Iris pigment epithelial cell (primary cell): Measurements from ENCODE around the gene CLTB.
A peak's percentile ranks its signal among the peaks of the same experiment; 100 is the strongest.
"Not testable (repeated sequence)": the region's sequence is repeated elsewhere in the genome, so short reads cannot be mapped to it uniquely, and the experiment has no call there.

Experiments used
- DNase-seq: peaks from one replicate; pipeline ENCODE4 v3.0.0-alpha.2; 2011; ENCODE audit warnings: low read depth

CLTB gene

GRCh38 chr5:176426876-176427275 is 10.5 kb upstream of the CLTB start:
- no peak for DNase-seq

GRCh38 chr5:176425791-176426190 is 9.5 kb upstream of the CLTB start:
- no peak for DNase-seq

- peak; percentile 46 for DNase-seq
Measured at GRCh38 chr5:176425138-176425537, 8.8 kb upstream of the CLTB start.

GRCh38 chr5:176424181-176424580 is 7.8 kb upstream of the CLTB start:
- no peak for DNase-seq

- DNase-seq: no peak
Measured at GRCh38 chr5:176420972-176421544, 4.7 kb upstream of the CLTB start.

GRCh38 chr5:176420086-176420485 is 3.7 kb upstream of the CLTB start:
- DNase-seq: no peak

- DNase-seq: peak; percentile 68
Measured at GRCh38 chr5:176418251-176418650, 1.9 kb upstream of the CLTB start.

GRCh38 chr5:176416965-176417364 is 626 bp upstream of the CLTB start:
- DNase-seq: no peak

GRCh38 chr5:176415240-176415951 is 943 bp downstream of the CLTB start:
- no peak for DNase-seq

- no peak for DNase-seq
Measured at GRCh38 chr5:176414704-176415103, 1.6 kb downstream of the CLTB start.

- DNase-seq: no peak
Measured at GRCh38 chr5:176413709-176414191, 2.6 kb downstream of the CLTB start.

GRCh38 chr5:176413255-176413565 is 3.1 kb downstream of the CLTB start:
- peak; percentile 64 for DNase-seq

GRCh38 chr5:176412517-176413254 is 3.7 kb downstream of the CLTB start:
- no peak for DNase-seq

- DNase-seq: no peak
Measured at GRCh38 chr5:176410486-176411180, 5.7 kb downstream of the CLTB start.

- no peak for DNase-seq
Measured at GRCh38 chr5:176409765-176410164, 6.6 kb downstream of the CLTB start.

- no peak for DNase-seq
Measured at GRCh38 chr5:176408590-176408989, 7.7 kb downstream of the CLTB start.

GRCh38 chr5:176408252-176408573 is 8.1 kb downstream of the CLTB start:
- not testable (repeated sequence) for DNase-seq

- no peak for DNase-seq
Measured at GRCh38 chr5:176407456-176408251, 8.7 kb downstream of the CLTB start.

GRCh38 chr5:176406436-176407052 is 9.8 kb downstream of the CLTB start:
- no peak for DNase-seq

- DNase-seq: no peak
Measured at GRCh38 chr5:176405656-176406435, 10.5 kb downstream of the CLTB start.
